LHCN-M2 (cell line): ENCODE results near the gene DNAJB13. TPM values are rescaled to one million over a fixed set of nuclear protein-coding genes. Genes with fewer than 3 reads are reported as not detected.

Experiments used
- DNase-seq: peaks from one replicate; pipeline ENCODE4 v3.0.0-alpha.2; 2012; ENCODE audit warnings: low read depth
- total RNA-seq: library from RNA; depleted of rRNA; stranded (reverse); fragments of >200 nt; gene quantifications from 2 replicates; pipeline ENCODE4 v1.2.3, GENCODE V29; 2014

The DNAJB13 gene
- total RNA-seq, 1 experiment from 2014 or later: not detected

- no peak for DNase-seq
These were observed 49.7 kb downstream of the DNAJB13 start for GRCh38 chr11:74000307-74001133.

- DNase-seq: no peak
These were observed 51.0 kb downstream of the DNAJB13 start for GRCh38 chr11:74001822-74002286.

DNA sequence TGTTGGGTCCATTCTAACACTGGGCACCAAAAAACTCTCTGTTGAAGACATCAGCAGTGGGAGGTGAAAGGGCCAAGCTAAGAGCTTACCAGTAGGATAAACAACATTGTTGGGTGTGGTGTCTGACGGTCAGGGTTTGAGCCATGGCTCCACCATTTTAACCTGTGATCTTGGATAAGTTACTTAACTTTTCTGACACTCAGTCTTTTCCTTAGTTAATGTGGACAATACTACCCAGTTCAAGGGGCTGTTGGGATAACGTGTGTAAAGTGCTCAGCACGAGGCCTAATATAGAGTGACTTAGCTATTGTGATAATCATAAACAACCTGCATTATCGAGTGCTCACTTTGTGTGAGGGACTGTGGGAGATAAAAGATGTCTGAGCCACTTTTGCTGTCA lies 52.0 kb downstream of the DNAJB13 start:
- DNase-seq: no peak

- no peak for DNase-seq
These were observed 53.3 kb downstream of the DNAJB13 start for GRCh38 chr11:74004046-74004695.

GRCh38 chr11:74004759-74005615 lies 54.2 kb downstream of the DNAJB13 start:
- DNase-seq: no peak

GRCh38 chr11:74005721-74006517 lies 55.1 kb downstream of the DNAJB13 start:
- DNase-seq: no peak

GRCh38 chr11:74006743-74007304 lies 56.0 kb downstream of the DNAJB13 start:
- no peak for DNase-seq

DNA sequence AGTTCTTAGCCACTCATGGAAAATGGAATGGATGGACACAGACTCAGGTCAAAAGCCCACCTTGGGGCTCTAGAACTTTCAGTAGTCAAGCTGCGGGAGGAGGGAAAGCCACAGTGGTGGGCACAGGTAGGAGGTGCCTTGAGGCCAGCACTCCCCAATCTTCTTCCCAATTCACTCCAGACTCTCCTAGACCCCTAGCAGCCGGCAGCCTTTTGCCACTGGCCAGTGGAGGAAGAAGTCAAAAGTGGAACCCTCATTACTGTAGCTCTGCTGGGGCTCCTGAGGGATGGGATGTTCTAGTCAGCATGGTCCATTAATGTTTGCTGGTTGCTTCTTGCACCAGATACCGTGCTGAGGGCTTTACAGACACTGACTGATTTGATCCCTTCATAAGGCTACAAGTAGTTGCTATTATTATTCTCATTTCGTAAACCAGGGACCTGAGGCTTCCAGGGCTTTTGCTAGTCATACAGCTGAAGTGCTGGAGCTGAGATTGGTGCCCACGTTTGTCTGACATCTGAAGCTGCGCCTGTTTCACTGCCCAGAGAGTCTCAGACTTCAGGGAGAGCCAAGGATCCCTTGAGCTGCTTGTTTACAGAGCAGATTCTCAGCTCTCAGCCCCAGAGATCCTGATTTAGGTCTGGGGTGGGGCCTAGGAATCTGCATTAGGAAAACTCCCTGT lies 57.0 kb downstream of the DNAJB13 start:
- DNase-seq: no peak

DNA sequence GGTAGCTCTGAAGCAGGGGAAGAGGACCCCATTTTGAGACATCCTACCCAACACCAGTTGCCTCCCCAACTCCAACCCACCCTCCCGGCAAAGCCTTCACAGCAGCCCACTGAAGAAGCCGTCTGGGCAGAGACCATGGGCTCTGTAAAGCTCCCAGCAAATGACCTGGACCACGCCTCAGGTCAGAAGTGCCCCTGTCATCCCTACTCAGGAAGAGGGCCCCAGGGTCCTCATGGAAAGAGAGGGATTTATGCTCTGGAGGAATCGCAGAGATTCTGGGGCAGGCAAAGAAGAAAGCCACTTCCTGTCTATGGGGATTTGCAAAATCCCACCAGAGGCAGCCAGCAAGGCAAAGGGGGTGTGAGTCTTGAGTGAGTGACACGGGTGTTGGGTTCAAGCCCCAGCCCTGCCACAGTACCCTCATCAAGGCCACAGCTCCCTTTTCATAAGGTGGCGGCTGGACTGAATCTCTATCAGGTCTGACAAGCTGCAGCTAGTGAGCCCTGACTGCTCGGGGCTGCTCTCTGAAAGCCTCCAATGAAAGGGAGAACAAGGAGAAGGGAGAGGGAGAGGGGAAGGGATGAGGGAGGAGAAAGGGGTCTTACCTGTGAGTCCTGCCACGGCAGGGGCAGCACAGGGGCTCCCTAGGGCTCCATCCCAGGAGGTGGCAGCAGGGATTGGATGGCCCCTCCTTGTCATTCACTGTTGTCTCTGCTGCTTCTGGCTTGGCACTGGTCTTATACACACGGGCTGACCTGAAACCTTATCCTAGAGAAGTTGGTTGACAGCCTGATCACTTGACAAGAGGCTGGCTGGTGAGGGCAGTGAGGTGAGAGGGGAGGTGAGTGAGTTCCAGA lies 57.8 kb downstream of the DNAJB13 start, which contains the start of gene UCP3:
Gene UCP3 (minus strand): TSS at position 713 of the 857 bp plus-strand sequence. CDS start 2,043 bp downstream, outside the sequence.
- DNase-seq: no peak

DNA sequence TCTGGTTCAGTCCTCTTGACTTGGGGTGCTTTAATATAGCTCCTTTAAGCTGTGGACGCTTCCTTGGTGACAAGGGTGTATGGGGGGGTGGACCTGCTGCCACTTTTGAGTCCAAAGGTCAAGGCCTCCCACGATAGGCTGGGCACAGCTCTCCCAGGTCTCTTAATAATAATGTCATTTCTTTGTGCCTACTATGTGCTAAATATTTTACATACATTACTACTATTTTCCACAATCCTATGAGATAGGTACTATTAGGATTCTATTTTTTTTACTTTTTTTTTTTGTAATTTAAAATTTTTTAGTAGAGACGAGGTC lies 58.4 kb downstream of the DNAJB13 start:
- DNase-seq: no peak

DNA sequence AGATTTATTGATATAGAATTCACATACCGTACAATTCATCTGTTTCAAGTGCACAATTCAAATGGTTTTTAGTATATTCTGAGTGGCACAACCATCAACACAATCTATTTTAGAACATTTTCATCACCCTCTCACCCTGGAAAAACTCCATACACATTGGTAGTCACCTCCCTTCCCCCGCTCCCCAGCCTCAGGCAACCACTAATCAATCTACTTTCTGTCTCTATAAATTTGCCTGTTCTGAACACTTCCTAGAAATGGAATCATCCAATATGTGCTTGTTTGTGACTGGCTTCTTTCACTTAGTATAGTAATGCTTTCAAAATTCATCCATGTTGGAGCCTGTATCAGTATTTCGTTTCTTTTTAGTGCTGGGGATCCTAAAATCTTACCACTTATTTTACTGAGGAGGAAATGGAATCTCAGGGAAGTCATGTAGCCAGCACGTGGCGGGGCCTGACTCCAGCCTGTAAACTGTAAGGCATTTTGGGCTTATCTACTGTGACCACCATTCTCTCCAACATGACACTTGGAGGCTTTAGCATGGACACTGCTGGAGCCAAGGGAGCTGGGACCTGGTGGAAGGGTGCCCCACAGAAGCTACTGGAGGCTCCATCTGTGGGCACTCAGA lies 59.0 kb downstream of the DNAJB13 start:
- DNase-seq: no peak

DNA sequence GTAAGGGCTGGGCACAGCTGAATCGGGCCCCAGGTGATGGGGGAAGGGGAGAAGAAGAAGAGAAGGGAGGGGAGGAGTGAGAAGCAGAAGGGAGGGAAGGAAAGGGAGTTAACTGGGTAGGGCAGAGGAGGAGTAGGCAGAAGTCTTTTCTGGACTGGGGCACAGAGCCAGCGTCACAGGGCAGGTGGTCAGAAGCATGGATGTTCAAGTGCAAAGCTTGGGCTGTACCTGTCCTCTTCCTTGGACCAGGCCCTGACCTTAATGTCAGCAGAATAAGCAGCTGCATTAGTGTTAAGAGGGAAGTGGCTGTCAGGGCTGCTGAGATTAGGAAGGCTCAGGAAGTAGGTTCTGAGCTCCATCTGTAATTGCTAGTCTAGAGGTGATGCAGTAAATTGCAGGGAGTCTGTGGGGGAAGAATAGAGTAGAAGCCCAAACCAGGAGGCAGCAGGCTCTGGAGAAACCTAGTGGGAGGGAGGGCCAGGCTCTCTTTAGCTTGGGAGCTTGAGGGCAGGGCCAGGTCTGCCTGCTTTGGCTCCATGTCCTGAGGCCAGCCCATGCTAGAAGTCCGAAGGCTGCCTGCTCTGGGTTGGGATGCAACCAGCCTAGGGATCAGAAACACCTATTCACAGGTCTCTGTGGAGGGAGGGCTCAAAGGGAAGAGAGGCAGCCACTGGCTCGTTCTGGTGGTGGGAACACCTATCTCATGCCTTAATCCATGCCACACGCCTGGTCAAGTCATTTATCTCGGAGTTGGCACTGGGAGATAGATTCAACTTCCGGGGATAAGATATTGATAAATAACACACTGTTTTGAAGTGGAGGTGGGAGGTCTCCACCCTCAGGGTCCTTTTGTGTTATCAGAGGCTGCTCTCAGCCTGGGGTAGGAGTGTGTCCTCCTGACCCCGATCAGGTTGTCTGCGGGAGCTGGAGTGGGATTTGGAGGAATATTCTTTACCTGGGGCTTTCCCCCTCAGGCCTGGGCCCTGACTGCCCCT lies 59.8 kb downstream of the DNAJB13 start:
- no peak for DNase-seq

GRCh38 chr11:74011360-74012073 lies 60.7 kb downstream of the DNAJB13 start:
- peak; percentile 58 for DNase-seq

GRCh38 chr11:74012074-74012809 lies 61.4 kb downstream of the DNAJB13 start:
- DNase-seq: no peak

DNA sequence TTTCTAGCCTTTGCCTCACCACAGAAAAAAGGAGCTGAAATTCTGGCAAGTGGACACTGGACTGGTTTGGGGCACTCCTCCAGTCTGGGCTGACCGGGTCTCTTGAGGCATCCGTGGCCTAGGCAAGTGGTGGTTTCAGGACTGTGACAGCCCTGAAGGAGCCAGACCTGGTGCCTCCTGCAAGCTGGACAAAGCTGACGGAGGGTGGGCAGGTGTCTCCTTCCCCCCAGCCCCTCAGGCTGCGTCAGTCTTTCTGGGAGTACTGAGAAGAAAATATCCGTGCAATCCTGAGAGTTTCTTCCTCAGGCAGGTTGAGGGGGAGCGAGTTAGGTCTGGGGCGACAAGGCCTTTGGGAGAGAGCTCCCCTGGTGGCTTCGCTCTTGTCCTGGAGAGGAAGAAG lies 62.3 kb downstream of the DNAJB13 start:
- no peak for DNase-seq

- DNase-seq: no peak
These were observed 64.1 kb downstream of the DNAJB13 start for GRCh38 chr11:74014880-74015279.
